ENCODE measurements around the gene RSRC1. TPM values are rescaled to one million over a fixed set of nuclear protein-coding genes. Genes with fewer than 3 reads are reported as not detected.

Gene RSRC1
- total RNA-seq, 3 donors from 2014 or later = 26.6 to 41.9 (median 29.9) TPM

DNA sequence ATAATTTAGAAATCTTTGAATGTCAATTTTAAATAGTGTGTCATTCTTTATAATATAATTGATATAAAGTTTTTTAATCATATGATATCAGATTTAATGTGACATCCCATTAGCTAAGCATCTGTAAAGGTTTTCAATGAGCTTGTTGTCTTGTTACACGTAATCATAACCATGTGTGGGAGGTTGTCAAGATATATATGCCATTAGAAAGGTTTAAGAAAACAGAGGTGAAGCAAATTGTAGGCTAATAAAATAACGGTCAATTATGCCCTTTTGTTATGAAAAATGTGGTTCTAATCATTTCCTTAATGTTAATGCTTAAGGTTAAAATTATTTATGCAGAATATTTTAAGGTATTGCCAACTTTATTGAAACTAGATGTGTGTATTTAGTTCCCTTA, 56.3 kb downstream of the RSRC1 start:
- ATAC-seq (no peak), DNase-seq (no peak)
- intact Hi-C loops (cut with DNase I, micrococcal nuclease) = no loop called here
- Histone ChIP-seq H3K4me1 (ENCODE audit: low read depth) (peaks cover 7% of the 10 kb centered on the region), H3K9me3 (no peaks in the 10 kb centered on the region), H3K4me3 (no peak overlapping the region), H3K36me3 (ENCODE audit: low read depth) (no peaks in the 10 kb centered on the region)
- TF ChIP-seq CTCF (IDR thresholded peaks at IDR 0.05) = no peak

DNA sequence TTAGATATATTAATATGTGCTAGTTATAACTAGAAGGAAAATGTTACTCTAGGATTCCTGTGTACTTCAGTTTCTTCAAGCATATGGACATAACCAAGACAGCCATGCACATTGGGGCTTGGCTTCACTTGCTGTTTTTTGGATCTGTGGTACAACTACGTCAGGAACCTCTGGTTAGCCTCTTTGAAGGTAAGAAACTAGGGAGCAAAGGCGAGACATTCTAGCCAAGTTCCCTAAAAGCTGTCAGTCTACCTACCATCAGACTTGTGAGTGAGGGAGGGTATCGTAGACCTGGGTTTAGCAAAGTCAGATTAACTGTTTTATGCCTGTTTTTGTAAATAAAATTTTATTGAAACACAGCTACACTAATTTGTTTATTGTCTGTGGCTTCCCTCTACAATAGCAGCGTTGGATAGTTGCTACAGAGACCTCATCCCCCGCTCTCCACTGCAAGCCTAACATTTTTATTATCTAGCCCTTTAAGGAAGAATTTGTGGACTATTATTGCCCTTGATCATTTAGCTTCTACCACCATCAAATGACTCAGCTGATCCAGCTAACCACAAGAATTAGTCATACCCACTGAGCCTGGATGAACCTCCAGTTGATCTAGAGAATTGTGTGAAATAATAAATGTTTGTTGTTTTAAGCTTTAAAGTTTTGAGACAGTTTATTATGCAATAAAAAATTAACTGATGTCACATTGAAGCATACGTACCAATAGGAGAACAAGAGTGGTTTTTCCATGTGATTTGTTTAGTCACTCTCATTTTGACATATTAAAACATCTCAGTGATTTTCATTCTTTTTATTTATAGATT, 58.1 kb downstream of the RSRC1 start:
- intact Hi-C loops (cut with DNase I, micrococcal nuclease) = no loop called here
- Histone ChIP-seq H3K9me3 (no peaks in the 10 kb centered on the region), H3K4me1 (ENCODE audit: low read depth) (peaks cover 7% of the 10 kb centered on the region), H3K36me3 (ENCODE audit: low read depth) (no peaks in the 10 kb centered on the region), H3K4me3 (no peak overlapping the region)
- ATAC-seq (peak; percentile 80), DNase-seq (no peak)
- TF ChIP-seq CTCF (IDR thresholded peaks at IDR 0.05) = no peak

DNA sequence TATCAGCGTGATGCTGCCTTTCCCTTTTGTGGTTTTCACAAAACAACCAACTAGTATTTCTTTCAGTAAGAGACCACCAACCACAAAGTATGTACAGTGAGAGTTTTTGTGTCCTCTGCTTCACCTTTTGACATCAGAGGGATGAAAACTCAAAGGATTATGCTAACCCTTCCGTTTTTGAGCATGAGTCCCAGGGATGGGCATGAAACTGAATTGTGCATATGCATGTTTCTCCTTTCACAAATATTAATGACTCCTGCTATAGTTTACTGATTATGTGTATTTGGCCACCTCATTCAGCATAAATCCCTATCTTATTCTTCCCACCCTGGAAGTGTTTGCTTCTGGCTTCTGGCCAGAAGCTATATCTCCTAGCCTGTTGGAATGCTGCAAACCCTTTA, 59.2 kb downstream of the RSRC1 start:
- Histone ChIP-seq H3K36me3 (ENCODE audit: low read depth) (no peaks in the 10 kb centered on the region), H3K4me1 (ENCODE audit: low read depth) (peaks cover 7% of the 10 kb centered on the region), H3K9me3 (no peaks in the 10 kb centered on the region), H3K4me3 (no peak overlapping the region)
- intact Hi-C loops (cut with DNase I, micrococcal nuclease) = no loop called here
- no peak for ATAC-seq
- TF ChIP-seq CTCF (IDR thresholded peaks at IDR 0.05) = no peak
- no peak for DNase-seq

- no peak for TF ChIP-seq CTCF (IDR thresholded peaks at IDR 0.05)
- DNase-seq (no peak), ATAC-seq (no peak)
- intact Hi-C loops (cut with DNase I, micrococcal nuclease) = no loop called here
- Histone ChIP-seq H3K4me1 (ENCODE audit: low read depth) (no peaks in the 10 kb centered on the region), H3K36me3 (ENCODE audit: low read depth) (no peaks in the 10 kb centered on the region), H3K9me3 (no peaks in the 10 kb centered on the region), H3K4me3 (no peak overlapping the region)
Observed at GRCh38 chr3:158181096-158181495, 71.2 kb downstream of the RSRC1 start.

- Histone ChIP-seq H3K36me3 (ENCODE audit: low read depth) (no peaks in the 10 kb centered on the region), H3K9me3 (no peaks in the 10 kb centered on the region), H3K4me1 (ENCODE audit: low read depth) (no peaks in the 10 kb centered on the region), H3K4me3 (no peak overlapping the region)
- intact Hi-C loops (cut with DNase I, micrococcal nuclease) = no loop called here
- TF ChIP-seq CTCF (IDR thresholded peaks at IDR 0.05) = no peak
- ATAC-seq = no peak
- DNase-seq = no peak
Observed at GRCh38 chr3:158185711-158186110, 75.8 kb downstream of the RSRC1 start.
